Astrocyte of the spinal cord (primary cell): ENCODE results near the gene RBBP8NL.

Source experiments
- DNase-seq: peaks from one replicate; pipeline ENCODE4 v3.0.0; 2011; ENCODE audit warnings: low read depth, low spot score
- H3K4me3 ChIP-seq: 2 replicates; pipeline ENCODE4 v1.5.1; 2011; ENCODE audit warnings: low read depth, mild to moderate bottlenecking, low read length, moderate library complexity
- CTCF ChIP-seq: IDR thresholded peaks from 2 replicates; pipeline ENCODE4 v1.5.1; 2012; ENCODE audit warnings: low read depth, mild to moderate bottlenecking, low read length, inconsistent platforms
- in situ Hi-C: cut with HindIII; loops from 2 replicates; pipeline ENCODE4 v1.10.0; 2017; ENCODE audit warnings: low sequenced_read_pairs

RBBP8NL gene

GRCh38 chr20:62473717-62474603 lies 46.6 kb upstream of the RBBP8NL start:
- DNase-seq, result no peak
- TF ChIP-seq CTCF, result no peak
- no peak overlapping the region for H3K4me3 ChIP-seq
- in situ Hi-C loops, result no loop called here

- TF ChIP-seq CTCF, result no peak
- in situ Hi-C loops, result no loop called here
- H3K4me3 ChIP-seq, result no peak overlapping the region
- DNase-seq, result no peak
These were observed 45.7 kb upstream of the RBBP8NL start for GRCh38 chr20:62472941-62473585.

GRCh38 chr20:62472138-62472940 lies 45.0 kb upstream of the RBBP8NL start:
- no peak overlapping the region for H3K4me3 ChIP-seq
- TF ChIP-seq CTCF, result no peak
- in situ Hi-C loops, result no loop called here
- no peak for DNase-seq

- DNase-seq, result no peak
- in situ Hi-C loops, result no loop called here
- TF ChIP-seq CTCF, result no peak
- H3K4me3 ChIP-seq, result no peak overlapping the region
These were observed 43.1 kb upstream of the RBBP8NL start for GRCh38 chr20:62470459-62470858.

GRCh38 chr20:62470001-62470400 lies 42.7 kb upstream of the RBBP8NL start:
- in situ Hi-C loops, result no loop called here
- DNase-seq, result no peak
- no peak for TF ChIP-seq CTCF
- no peak overlapping the region for H3K4me3 ChIP-seq

- no peak for DNase-seq
- in situ Hi-C loops, result no loop called here
- H3K4me3 ChIP-seq, result no peak overlapping the region
- no peak for TF ChIP-seq CTCF
These were observed 42.0 kb upstream of the RBBP8NL start for GRCh38 chr20:62469352-62469751.
